Measurements from ENCODE around the gene EXOC6B. TPM values are rescaled to one million over a fixed set of nuclear protein-coding genes. Genes with fewer than 3 reads are reported as not detected.

Gene EXOC6B
- total and polyA plus RNA-seq, 10 of the 15 experiments (the other 5 are each of a cell fraction or from before 2014, with no cell fraction given), result 0.23 to 2.2 (median 1.2) TPM

DNA sequence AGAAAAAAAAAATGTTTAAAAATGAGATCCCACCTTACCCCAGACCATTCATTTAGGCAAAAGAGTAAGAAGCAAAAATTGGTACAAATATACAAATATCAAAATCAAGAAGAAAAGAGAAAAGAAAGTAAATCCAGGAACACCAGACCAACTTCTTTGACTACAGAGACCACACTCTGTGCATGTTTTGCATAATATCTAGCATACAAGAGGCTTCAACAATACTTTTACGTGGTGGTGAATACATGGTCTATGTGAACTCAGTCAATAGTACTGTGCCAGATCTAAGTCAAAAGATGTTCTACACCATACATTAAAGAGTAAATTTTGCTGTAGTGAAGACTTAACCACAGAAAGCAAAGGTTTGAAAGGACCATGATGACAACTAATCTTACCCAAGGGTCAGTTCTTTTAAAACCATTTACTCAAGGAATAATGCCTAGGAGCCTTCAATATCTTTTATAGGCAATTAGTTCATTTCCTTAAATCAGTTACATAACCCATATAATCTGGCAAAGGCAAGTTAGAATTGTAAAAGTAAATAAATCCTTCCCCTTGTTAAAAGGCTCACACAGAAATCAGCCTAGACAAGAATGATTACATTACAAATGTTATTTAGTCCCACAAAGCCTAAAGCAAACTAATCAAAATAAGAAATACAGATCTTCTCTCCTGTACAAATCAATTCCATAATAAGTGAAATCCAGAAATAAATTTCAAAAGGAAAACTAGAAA lies 115.2 kb downstream of the EXOC6B start:
- Histone ChIP-seq H3K27me3 (replicated peaks in 1 of 2; ENCODE audit: control insufficient read depth in 2 of 2, insufficient read depth in 2 of 2, low read length in 1 of 2) (no peaks in the 10 kb centered on the region), H3K79me2 (ENCODE audit: control insufficient read depth, insufficient read depth, low read length) (no peaks in the 10 kb centered on the region), H3K4me1 (ENCODE audit: control insufficient read depth, insufficient read depth, low read length) (no peaks in the 10 kb centered on the region), H3K4me3 (no peak overlapping the region), H3K9ac (ENCODE audit: control insufficient read depth, insufficient read depth, low read length) (no peak overlapping the region), H3K9me3 (replicated peaks; ENCODE audit: control insufficient read depth, insufficient read depth, low read length) (no peaks in the 10 kb centered on the region), H4K20me1 (ENCODE audit: control insufficient read depth, insufficient read depth) (no peaks in the 10 kb centered on the region), H3K27ac (ENCODE audit: control insufficient read depth, insufficient read depth) (no peak overlapping the region), H3K36me3 (ENCODE audit: control insufficient read depth in 2 of 2, insufficient read depth in 2 of 2, low read length in 1 of 2) (no peaks in the 10 kb centered on the region), H2AFZ (ENCODE audit: control insufficient read depth, low read depth, low read length) (no peak overlapping the region), H3K4me2 (ENCODE audit: control insufficient read depth, insufficient read depth) (no peak overlapping the region)
- ATAC-seq, result no peak
- no peak for TF ChIP-seq TARDBP (IDR thresholded peaks at IDR 0.05; ENCODE audit: borderline replicate concordance)
- TF ChIP-seq, protein P1, sequence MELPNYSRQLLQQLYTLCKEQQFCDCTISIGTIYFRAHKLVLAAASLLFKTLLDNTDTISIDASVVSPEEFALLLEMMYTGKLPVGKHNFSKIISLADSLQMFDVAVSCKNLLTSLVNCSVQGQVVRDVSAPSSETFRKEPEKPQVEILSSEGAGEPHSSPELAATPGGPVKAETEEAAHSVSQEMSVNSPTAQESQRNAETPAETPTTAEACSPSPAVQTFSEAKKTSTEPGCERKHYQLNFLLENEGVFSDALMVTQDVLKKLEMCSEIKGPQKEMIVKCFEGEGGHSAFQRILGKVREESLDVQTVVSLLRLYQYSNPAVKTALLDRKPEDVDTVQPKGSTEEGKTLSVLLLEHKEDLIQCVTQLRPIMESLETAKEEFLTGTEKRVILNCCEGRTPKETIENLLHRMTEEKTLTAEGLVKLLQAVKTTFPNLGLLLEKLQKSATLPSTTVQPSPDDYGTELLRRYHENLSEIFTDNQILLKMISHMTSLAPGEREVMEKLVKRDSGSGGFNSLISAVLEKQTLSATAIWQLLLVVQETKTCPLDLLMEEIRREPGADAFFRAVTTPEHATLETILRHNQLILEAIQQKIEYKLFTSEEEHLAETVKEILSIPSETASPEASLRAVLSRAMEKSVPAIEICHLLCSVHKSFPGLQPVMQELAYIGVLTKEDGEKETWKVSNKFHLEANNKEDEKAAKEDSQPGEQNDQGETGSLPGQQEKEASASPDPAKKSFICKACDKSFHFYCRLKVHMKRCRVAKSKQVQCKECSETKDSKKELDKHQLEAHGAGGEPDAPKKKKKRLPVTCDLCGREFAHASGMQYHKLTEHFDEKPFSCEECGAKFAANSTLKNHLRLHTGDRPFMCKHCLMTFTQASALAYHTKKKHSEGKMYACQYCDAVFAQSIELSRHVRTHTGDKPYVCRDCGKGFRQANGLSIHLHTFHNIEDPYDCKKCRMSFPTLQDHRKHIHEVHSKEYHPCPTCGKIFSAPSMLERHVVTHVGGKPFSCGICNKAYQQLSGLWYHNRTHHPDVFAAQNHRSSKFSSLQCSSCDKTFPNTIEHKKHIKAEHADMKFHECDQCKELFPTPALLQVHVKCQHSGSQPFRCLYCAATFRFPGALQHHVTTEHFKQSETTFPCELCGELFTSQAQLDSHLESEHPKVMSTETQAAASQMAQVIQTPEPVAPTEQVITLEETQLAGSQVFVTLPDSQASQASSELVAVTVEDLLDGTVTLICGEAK (IDR thresholded peaks at IDR 0.05; ENCODE audit: borderline replicate concordance), result no peak
- TF ChIP-seq, protein P2, sequence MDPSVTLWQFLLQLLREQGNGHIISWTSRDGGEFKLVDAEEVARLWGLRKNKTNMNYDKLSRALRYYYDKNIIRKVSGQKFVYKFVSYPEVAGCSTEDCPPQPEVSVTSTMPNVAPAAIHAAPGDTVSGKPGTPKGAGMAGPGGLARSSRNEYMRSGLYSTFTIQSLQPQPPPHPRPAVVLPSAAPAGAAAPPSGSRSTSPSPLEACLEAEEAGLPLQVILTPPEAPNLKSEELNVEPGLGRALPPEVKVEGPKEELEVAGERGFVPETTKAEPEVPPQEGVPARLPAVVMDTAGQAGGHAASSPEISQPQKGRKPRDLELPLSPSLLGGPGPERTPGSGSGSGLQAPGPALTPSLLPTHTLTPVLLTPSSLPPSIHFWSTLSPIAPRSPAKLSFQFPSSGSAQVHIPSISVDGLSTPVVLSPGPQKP (IDR thresholded peaks at IDR 0.05; ENCODE audit: low read depth, low read length), result no peak
- no peak for TF ChIP-seq SMAD1 (IDR thresholded peaks at IDR 0.05; ENCODE audit: low read depth, partially characterized antibody)
- TF ChIP-seq, protein P3, sequence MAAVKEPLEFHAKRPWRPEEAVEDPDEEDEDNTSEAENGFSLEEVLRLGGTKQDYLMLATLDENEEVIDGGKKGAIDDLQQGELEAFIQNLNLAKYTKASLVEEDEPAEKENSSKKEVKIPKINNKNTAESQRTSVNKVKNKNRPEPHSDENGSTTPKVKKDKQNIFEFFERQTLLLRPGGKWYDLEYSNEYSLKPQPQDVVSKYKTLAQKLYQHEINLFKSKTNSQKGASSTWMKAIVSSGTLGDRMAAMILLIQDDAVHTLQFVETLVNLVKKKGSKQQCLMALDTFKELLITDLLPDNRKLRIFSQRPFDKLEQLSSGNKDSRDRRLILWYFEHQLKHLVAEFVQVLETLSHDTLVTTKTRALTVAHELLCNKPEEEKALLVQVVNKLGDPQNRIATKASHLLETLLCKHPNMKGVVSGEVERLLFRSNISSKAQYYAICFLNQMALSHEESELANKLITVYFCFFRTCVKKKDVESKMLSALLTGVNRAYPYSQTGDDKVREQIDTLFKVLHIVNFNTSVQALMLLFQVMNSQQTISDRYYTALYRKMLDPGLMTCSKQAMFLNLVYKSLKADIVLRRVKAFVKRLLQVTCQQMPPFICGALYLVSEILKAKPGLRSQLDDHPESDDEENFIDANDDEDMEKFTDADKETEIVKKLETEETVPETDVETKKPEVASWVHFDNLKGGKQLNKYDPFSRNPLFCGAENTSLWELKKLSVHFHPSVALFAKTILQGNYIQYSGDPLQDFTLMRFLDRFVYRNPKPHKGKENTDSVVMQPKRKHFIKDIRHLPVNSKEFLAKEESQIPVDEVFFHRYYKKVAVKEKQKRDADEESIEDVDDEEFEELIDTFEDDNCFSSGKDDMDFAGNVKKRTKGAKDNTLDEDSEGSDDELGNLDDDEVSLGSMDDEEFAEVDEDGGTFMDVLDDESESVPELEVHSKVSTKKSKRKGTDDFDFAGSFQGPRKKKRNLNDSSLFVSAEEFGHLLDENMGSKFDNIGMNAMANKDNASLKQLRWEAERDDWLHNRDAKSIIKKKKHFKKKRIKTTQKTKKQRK (IDR thresholded peaks at IDR 0.05; ENCODE audit: low read depth, low read length), result no peak
- TF ChIP-seq JUND (IDR thresholded peaks at IDR 0.05; ENCODE audit: low read depth, low read length), result no peak
- TF ChIP-seq CBX3 (IDR thresholded peaks at IDR 0.05; ENCODE audit: borderline replicate concordance, low read depth), result no peak
- TF ChIP-seq SREBF1 (IDR thresholded peaks at IDR 0.05; ENCODE audit: low read length), result no peak
- no peak for TF ChIP-seq SPI1 (IDR thresholded peaks at IDR 0.05; ENCODE audit: borderline replicate concordance, insufficient read depth, low read depth, low read length)
- ChIA-PET RAD21 (ENCODE audit: unreplicated experiment) (no interaction called here), CTCF (no interaction called here), SMC1A (ENCODE audit: uncharacterized antibody, unreplicated experiment) (interaction anchor here (0.8 kb wide), 1 partner anchor 8 kb away, joined by 3 read pairs; no protein-coding TSS in a partner anchor), POLR2A (no interaction called here)
- in situ Hi-C loops (cut with MboI), result no loop called here
- 59% methylated on average over 1 of the region's 1 CpG for WGBS (ENCODE audit: insufficient coverage, insufficient replicate concordance, low lambda C conversion rate, missing lambda C conversion rate)
- intact Hi-C loops (cut with micrococcal nuclease; ENCODE audit: unreplicated experiment), result no loop called here
- no TSS peak for BruUV-seq (replicated peaks)
- FAIRE-seq, result peak; percentile 69
- DNase-seq (ENCODE audit: low read depth, low spot score), result no peak

All from GM12878 (cell line).